KG1 (cell line): ENCODE data around the gene NDEL1.

ENCODE experiments used
- DNase-seq: peaks from one replicate; lab custom pipeline; 2025; lab: John Stamatoyannopoulos, UW

NDEL1 gene

GRCh38 chr17:8503807-8504206, 68.1 kb downstream of the NDEL1 start:
- DNase-seq: no peak

GRCh38 chr17:8504460-8505207, 69.0 kb downstream of the NDEL1 start:
- DNase-seq: no peak

- DNase-seq: no peak
These were observed 70.5 kb downstream of the NDEL1 start for GRCh38 chr17:8506145-8506544.

- DNase-seq: no peak
These were observed 79.1 kb downstream of the NDEL1 start for GRCh38 chr17:8514801-8515200.
